GM19035 (cell line): ENCODE data around the gene KLHL12.

Experiments
- ATAC-seq: cut with Tn5 transposase; IDR thresholded peaks from one replicate; pipeline ENCODE4 v1.9.1; 2021; ENCODE audit not compliant: unreplicated experiment

Gene KLHL12

GRCh38 chr1:202926581-202927491, at the start of gene KLHL12:
TSS of gene KLHL12 (minus strand) at chr1:202927234. CDS start at chr1:202925162, 2,072 bp downstream.
- ATAC-seq = peak; percentile 94

- ATAC-seq = no peak
These were observed 49.6 kb upstream of the KLHL12 start for GRCh38 chr1:202976633-202977032.

- ATAC-seq = no peak
These were observed 47.8 kb upstream of the KLHL12 start for GRCh38 chr1:202974856-202975255.

DNA sequence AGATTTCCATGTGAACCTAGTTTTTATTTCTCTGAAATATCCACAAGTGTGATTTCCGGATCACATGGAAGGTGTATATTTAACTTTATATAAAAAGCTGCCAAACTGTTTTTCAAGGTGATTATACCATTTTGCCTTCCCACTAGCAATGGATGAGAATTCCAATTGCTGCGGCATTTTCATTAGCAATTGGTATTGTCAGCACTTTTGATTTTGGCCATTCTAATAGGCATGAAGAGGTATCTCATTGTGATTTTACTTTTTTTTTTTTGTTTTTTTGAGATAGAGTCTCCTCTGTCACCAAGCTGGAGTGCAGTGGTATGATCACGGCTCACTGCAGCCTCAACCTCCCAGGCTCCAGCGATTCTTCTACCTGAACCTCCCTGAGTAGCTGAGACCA, 45.0 kb upstream of the KLHL12 start:
- ATAC-seq = no peak

GRCh38 chr1:202968895-202969295, 41.9 kb upstream of the KLHL12 start:
- ATAC-seq = peak; percentile 47

DNA sequence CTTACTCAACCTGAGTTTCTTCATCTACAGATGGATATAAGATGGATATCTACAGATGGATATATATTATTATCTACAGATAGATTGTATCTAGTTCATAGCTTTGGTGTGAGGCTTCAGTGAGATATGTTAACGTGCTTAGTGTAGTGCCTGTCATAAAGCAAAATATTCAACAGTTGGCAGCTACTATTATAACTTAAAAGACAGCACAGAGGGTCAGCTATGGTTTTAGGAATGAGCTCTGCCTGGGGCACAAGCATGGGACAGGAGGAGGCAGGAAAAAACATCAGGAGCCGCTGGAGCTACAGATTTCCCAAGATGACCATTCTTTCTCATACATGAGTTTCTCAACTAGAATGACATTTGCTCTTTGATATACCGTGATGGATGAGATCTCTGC, 41.3 kb upstream of the KLHL12 start:
- no peak for ATAC-seq

DNA sequence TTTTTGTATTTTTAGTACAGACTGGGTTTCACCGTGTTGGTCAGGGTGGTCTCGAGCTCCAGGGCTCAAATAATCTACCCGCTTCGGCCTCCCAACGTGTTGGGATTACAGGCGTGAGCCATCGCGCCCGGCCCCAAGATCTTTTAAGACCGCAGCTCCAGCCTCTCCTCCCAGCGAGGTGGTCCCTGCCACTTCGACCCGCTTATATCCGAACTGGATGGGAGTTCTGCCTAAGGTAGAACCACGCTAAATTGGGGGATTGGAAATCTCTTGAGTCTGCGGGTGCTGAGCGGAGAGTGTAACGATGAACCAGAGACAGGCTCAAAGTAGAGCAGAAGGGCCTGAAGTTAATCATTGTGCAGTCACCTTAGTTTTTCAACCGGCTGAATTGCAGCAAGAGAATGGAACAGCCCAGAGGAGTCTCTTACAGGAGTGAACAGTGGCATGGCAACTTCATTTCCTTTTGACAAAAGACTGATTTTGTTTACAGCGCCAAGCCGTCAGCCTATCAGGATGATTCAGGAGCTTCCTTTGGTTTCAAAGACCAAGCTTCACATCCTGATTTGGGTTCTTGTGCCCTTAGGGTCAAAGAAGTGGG, 40.7 kb upstream of the KLHL12 start:
- peak; percentile 15 for ATAC-seq

GRCh38 chr1:202966006-202966898, 39.2 kb upstream of the KLHL12 start:
- ATAC-seq = no peak

DNA sequence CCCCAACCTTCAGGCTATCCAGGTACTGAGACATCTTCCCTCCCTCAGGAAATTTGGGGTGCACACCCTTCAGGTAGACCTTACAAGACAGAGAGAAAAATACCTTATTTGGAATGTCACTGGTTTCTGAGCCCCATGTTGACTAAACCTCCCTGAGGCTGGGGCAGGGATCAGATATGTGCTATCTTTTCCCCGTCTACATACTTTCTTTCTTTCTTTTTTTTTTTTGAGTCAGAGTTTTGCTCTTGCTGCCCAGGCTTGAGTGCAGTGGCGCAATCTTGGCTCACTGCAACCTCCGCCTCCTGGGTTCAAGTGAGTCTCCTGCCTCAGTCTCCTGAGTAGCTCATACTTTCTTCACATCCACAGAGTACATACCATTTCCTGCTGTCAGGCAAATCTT, 38.4 kb upstream of the KLHL12 start:
- no peak for ATAC-seq

GRCh38 chr1:202964791-202965410, 37.9 kb upstream of the KLHL12 start:
- ATAC-seq = no peak

DNA sequence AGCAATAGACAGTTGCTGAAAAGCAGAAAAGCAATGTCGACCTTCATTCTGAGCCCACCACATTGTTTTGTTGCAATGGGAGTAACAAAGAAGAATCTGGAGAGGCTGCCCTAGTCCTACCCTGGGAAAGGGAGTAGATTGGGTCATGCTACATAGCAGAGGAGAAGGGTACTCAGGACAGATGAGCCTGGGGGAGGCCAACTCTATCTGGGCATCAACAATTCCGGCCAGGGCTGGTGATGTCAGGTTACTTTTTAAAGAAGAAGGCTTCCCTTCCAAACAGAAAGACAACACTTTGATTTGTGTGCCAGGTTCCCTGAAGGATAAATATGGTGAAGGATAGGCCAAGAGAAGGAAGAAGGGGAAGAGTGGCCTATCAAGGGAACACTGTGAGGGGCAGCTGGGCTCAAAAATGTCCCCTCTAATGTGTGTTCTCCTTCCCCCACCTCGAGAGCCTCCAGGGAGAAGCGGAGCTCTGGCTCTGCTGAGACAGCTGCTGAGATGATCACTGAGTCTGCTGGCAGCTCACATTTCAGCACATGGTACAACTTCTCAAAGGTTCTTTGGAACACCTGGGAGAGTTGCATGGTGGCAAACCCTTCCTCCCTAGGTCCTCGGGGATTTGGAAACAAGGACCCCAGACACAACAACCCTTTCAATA, 34.3 kb upstream of the KLHL12 start:
- no peak for ATAC-seq

- no peak for ATAC-seq
These were observed 32.2 kb upstream of the KLHL12 start for GRCh38 chr1:202959276-202959620.

- ATAC-seq = peak; percentile 1
These were observed 31.7 kb upstream of the KLHL12 start for GRCh38 chr1:202958544-202959275.

DNA sequence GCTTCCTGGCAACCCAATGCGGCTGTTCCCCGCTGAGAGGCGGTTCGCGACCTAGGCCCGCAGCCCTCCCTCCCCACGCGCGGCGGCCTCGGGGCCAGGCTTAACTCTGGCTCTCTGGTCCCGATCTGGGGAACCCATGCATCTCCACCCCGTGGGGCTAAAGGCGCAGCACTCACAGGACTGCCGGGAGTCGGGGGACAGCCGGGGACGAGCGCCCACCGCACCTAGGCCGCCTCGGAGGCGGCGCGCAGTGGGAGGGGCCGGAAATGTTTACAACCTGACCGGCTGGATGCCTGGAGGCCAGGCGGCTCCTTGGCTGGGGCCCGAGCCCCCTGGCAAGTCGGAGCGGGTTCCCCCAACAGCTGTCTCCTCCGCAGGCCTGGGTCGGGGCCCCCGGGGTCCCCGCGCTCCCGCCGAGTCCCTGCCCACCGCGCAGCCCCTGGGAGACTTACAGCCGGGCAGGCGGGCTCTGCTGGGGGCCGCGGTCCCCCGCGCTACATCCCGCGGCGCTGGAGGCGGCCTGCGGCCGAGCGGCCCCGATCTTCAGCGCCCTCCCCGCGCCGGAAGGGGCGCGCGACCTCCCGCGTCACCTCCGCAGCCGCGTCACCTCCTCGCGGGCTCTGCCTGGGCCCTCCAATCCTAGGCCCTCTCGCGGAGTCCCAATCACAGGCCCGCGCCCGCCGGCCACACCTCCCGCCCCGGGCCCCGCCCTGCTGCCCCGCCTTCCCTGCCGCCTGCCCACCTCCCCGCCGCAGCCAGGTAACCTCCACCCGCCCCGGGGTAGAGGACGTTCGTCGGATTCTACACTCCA, 30.9 kb upstream of the KLHL12 start, which contains the start of gene ADIPOR1:
TSS of gene ADIPOR1 (minus strand) at position 580 of the 811 bp plus-strand sequence. CDS start 7,242 bp downstream, outside the sequence.
- ATAC-seq = peak; percentile 97

DNA sequence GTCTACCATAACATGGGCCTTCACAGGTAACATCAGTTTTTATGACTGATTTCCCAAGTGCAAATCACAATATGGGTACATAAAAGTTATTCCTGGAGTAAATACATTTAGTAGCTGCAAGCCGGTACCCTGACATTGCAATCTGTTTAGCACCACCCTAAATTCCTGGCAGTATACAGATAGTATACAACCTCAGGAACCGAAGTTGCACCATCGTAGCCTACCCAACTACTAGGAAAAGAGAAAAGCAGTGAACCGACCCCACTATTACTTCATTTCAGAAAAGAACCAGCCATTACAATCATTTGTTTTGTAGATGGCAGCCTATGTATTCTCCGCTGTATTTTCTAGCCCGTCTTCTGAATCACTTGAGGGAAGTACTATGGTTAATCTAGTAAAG, 29.9 kb upstream of the KLHL12 start:
- no peak for ATAC-seq

DNA sequence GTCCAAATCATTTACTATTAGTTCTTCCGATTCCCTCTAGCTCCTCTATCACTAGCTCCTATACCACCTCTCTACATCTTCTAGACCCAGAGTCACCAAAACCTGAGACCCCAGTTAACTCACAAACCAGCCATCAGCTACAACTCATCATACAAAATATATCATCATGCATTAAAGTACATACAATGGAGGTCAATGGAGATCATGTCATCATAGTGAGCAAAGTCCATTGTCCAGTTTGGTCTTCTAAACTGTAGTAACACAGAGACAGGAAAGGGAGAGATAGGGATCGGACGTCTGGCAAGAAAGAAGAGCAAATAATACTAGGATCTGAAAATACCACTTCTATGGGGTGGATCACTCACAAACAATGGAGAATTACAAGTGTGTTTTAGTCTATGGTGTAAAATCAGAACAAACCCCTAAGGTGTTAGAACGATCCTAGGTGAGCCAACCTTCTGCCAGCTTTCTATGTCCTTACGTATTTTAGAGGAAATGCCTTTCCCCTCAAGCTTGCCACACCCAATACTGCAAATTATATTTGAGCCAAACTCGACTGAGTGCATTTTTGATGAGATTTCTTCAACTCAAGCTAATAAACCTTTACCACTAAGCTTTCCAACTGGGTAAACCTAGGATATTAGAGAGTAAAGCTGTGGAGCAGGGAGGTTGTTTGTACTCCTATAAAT, 27.2 kb upstream of the KLHL12 start:
- ATAC-seq = no peak

GRCh38 chr1:202953392-202953791, 26.4 kb upstream of the KLHL12 start:
- no peak for ATAC-seq

DNA sequence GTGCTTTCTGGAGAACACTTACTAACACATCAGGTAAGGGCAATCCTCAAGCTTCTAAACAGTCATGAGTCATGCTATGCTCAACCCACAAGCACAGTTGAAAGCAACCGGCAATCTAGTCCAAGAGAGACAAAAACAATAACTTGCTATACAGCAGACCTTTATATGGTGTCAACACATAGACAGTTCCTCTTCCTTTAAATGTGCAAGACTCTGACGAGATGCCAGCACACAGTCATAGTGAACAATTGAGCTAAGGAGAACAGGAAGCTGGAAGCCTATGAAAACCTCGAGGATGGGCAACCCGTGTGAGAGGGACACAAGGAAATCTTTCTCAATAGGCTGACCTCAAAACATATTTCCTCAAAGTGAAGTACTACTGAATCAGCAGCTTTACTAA, 25.8 kb upstream of the KLHL12 start:
- no peak for ATAC-seq
